ENCODE results near the gene PIK3C2B. TPM values are rescaled to one million over a fixed set of nuclear protein-coding genes. Genes with fewer than 3 reads are reported as not detected.

The PIK3C2B gene
- polyA plus RNA-seq, 4 donors = 14.3 to 25.6 (median 17.5) TPM

DNA sequence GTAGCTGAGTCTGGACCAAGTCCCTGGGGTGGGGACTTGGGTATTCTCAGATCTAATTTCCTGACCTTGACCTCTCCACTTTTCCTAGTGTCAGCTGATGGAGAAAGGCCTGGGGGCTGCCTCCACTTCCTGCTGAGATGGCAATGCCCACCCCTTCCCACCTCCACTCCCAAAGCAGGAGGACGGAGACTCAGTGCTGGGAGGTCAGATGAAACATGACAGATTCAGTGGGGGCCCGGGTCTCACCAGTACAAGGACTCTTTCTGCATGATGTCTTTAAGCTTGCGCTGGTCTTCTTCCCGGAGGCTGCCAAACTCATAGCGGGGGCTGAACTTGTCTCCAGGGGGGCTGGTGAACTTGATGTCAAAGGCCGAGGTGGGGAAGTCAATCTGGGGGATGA lies 47.4 kb downstream of the PIK3C2B start:
- DNase-seq (ENCODE audit: low read depth in 4 of 4, low spot score in 3 of 4) = no peak

- peak; percentile 58 to 73 (median 64) for DNase-seq (ENCODE audit: low read depth in 4 of 4, low spot score in 3 of 4)
Observed at GRCh38 chr1:204446413-204447111, 48.0 kb downstream of the PIK3C2B start.

DNA sequence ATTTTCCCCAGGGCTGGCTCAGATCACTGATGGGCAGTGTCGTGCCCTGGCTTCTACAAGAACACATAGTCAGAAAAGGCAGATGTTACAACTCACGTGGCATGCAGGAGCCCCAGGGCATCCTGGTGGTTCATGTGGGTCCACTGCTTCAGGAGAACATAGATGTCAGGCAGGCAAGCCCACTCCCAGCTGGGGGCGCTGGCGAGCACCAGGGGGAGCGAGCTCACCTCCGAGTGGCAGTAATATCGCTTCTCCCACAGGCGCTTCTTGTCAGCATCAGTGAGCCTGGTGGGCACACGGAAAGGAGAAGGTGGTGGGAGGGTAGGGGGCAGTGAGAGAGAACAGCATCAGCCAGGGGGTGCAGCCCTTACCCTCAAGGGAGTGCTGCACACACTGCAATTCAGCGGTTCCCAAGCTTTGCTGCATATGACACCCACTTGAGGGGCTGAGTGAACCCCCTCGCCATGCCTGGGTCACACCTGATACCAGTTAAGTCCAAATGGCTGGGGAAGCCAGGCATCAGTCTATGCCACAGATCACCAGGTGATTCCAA lies 48.7 kb downstream of the PIK3C2B start:
- DNase-seq (ENCODE audit: low read depth in 4 of 4, low spot score in 3 of 4) = no peak

Other genes starting within 250 kb of the PIK3C2B start
- 10 to 100 TPM; 46.1 to 55.8 (median 46.5) TPM for gene PLEKHA6, start 134.9 kb downstream of the PIK3C2B start, polyA plus RNA-seq (ENCODE audit: insufficient read length in 4 of 4)
- 10 to 100 TPM; 41.0 to 85.0 (median 43.3) TPM for gene PPP1R15B, start 83.0 kb downstream of the PIK3C2B start, polyA plus RNA-seq (ENCODE audit: insufficient read length in 4 of 4)
- 10 to 100 TPM; 22.9 to 61.8 (median 34.0) TPM for gene MDM4, start 21.6 kb upstream of the PIK3C2B start, polyA plus RNA-seq (ENCODE audit: insufficient read length in 4 of 4)
- gene LRRN2, start 190.9 kb upstream of the PIK3C2B start, polyA plus RNA-seq (ENCODE audit: insufficient read length in 4 of 4) = 10 to 100 TPM; 11.1 to 26.3 (median 12.5) TPM